GM21619 (cell line): ENCODE measurements around the gene CKMT2.

ENCODE experiments used
- ATAC-seq: cut with Tn5 transposase; IDR thresholded peaks from one replicate; pipeline ENCODE4 v1.9.1; 2021; ENCODE audit not compliant: unreplicated experiment

The CKMT2 gene

GRCh38 chr5:81233080-81233634 is at the start of gene CKMT2:
Gene CKMT2 (plus strand): TSS chr5:81233322. CDS start chr5:81251133, 17,811 bp downstream.
- no peak for ATAC-seq

DNA sequence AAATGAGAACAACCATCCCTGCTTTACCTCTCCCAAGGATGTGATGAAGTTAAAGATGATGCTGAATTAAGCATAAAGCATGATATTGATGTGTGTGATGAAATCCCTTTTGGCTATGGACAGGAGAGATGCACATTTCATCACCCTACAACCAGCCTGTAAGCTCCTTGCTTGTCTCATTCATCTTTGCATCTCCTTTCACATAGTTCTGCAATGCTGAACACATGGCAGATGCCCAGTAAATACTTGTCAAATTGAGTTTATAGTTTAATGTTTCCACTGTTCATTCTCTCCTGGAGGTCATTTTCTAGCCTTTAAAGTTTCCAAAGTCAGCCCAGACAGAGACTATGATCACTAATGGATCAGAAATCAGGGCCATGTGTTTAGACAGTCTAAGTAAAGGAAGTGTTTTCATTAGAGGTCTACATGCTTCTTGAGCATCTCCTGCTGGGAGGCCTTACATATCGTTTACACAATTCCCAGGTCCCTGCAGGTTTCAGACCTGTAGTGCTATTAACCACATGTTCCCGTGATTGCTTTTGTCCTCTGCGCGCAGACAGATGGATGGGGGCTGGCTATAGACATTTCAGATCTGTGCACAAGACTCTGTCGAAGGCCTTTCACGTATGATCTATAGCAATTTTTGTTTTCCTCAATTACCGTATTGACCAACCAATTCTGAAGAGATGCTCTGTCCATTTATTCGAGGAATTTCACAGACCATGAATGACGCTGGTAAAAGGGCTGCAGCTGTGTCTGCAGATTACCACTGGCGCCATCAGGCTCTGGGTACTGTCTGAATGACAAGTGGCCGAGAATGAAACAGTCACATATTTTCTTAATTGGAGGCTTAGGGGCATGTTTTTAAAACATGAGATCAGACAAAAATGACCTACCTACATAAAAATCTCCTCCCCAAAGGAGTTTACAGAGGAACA is 49.0 kb upstream of the CKMT2 start:
- ATAC-seq: no peak

GRCh38 chr5:81184749-81185110 is 48.4 kb upstream of the CKMT2 start:
- no peak for ATAC-seq

- no peak for ATAC-seq
Measured at GRCh38 chr5:81187885-81188284, 45.2 kb upstream of the CKMT2 start.

DNA sequence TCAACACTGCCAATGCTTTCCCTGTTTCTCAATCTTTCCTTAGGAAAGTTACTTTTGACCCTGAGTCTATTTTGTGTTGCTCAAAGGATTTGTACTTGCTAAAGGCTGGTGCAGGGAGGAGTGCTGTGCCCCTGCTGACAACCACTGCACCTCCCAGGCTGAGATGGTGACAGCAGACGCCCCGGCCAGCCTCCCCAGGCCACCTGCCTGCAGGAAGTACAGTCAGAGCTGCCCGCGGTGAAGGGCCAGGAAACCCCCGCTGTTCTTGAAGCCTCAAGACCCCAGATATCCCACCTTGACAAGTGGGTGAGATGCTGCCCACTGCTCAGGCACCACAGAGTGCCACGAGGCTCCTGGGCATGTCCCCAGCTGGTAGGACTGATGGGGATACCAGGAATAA is 44.2 kb upstream of the CKMT2 start:
- no peak for ATAC-seq

DNA sequence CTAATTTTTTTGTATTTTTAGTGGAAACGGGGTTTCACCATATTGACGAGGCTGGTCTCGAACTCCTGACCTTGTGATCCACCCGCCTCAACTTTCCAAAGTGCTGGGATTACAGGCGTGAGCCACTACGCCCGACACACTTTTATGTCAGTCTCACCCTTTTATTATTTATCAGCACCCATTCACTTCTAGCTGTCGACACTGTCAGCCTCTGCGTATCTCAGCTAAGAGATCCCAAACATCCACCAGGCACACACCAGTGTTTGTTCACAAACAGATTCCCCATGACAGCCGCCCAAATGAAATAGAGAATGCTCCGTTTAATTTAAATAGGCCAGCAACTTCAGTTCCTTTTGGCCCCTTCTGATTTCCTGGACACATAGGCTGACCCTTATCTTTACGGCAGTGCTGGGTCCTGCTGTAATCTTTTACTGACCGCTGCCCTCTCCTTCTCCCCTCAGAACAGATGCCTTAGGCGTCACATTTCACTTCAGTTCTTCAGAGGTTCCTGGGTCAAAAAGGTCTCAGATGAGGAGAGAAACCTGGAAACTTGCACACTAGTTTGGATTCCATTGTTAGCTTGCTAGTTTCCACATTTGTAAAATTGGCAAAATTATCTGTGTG is 43.1 kb upstream of the CKMT2 start:
- ATAC-seq: no peak

DNA sequence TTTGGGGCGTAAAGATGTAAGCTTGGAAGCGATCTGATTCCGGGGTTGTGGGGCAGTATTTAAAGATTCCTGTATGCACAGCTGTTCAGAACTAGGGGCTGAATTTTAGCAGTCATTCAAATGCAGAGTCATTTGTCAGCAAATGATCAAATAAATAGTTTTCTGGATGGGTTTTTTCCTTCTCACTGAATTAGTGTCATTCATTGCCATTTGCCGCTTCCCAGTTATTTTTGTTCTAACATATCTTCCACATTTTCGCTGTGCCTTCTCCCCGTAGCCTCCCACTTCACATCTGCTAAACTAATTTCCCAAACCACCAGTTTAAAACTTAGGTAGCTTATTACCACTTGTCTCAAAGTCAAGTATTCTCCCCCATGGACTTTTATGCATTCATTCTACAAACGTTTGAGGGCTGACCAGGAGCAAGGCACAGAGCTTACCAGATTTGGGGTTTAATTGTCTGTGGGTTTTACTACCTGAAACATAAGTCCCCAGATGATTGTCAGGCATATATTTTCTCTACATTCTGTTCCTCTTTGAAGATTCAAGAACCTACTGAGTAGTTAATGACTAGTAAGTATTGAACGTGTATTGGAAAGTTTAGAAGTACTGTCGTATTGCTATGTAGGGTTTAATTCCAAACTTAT is 41.3 kb upstream of the CKMT2 start:
- ATAC-seq: no peak

GRCh38 chr5:81192373-81192750 is 40.8 kb upstream of the CKMT2 start:
- ATAC-seq: no peak

DNA sequence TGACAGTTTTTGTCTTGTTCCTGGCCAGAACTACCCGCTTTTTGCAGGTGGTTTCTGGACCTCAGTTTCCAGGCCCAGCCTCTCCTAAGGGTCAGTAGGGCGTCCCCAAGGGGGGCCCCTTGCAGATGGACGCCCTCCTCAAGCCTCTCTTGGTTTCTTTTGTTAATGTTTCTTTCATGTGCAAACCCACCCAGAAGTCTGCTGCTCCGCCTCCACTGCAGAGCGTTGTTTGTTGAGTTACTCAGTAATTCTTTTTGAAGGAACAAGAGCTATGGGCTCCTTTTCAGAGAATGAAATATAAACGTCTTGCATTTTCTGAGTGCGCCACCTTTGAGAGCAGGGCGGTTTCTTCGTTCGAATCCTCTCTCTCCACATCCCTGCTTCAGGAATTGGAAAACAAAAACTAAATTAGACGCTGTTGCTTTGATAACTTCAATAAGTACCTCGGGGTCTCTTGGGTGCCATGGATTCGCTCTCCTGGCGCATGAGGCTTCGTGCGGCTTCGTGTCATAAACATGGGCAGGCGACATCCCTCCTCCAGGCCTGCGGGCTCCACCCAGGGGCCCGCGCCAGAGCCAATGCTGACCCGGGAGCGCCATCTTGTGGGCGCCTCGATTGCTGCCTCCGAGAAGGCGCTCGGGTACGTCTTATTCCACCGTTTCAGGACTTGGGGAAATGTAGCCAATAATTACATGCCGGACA is 38.3 kb upstream of the CKMT2 start:
- peak; percentile 95 for ATAC-seq

GRCh38 chr5:81195335-81195929 is 37.7 kb upstream of the CKMT2 start:
- no peak for ATAC-seq

DNA sequence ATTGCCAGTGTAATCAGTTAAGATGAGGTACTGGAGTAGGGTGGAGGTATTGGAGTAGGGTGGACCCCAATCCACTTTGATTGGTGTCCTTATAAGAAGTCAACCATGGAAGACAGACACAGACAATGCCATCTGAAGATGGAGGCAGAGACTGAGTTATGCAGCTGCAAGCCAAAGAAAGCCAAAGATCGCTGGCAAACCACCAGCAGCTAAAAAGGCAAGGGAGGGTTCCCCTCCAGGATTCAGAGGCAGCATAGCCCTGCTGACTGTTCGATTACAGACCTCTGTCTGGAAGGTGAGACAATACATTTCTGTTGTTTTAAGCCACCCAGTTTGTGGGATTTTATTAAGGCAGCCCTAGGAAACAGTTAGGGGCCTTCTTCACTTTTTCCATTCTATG is 30.5 kb upstream of the CKMT2 start:
- ATAC-seq: no peak

DNA sequence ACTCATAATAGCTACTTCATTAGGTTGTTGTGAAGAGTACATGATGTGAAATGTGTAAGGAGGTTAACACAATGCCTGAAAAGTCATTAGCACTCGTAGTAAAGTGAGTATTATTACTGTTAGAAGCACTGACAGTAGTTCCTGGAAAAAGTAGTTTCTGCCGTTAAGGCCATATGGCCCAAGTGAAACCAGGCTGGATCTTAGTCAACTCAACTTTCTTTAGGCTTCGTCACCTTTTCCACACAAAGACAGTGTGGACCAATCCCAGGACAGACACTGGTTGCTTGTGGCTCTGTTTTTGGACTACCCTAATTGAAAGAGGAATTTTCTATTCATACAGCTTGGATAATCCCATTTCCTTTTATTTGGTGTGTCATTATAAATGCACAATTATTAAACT is 29.4 kb upstream of the CKMT2 start:
- ATAC-seq: no peak

DNA sequence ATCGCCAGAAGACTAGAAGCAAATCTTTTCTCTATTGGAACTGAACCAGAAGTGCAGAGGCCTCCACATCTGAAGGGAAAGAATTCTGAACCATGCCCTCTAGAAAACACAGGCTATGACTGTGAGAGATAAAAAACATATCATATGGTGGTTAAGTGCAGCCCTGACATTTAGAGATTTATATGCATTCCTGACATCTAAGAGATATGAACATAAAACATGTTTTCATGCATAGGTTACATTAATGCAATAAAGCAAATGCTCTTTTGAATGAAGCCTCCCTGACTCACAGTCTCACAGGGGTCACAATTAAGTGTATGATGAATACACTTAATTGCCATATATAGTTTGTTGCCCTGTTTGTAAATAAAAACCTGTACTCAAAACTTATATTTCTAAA is 28.9 kb upstream of the CKMT2 start:
- ATAC-seq: no peak

DNA sequence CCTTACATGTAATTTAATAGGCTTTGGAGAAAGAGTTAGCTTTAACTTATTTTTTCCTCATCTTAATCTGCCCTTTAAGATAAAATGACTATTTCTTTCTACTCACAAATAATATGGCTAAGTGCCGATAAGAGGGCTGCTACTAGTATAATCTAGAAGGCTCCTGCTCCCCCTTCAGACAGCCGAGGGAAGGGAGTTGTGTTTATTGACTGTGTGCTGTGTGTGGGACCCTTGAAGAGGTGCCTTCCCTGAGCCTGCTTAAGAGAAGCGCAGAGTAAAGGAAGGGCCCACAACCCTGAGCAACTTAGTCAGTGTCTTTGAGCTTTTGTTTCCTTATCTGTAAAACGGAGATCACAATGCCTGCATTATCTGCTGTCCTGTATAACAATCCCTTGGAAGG is 28.1 kb upstream of the CKMT2 start:
- ATAC-seq: no peak

- no peak for ATAC-seq
Measured at GRCh38 chr5:81207009-81207408, 26.1 kb upstream of the CKMT2 start.

DNA sequence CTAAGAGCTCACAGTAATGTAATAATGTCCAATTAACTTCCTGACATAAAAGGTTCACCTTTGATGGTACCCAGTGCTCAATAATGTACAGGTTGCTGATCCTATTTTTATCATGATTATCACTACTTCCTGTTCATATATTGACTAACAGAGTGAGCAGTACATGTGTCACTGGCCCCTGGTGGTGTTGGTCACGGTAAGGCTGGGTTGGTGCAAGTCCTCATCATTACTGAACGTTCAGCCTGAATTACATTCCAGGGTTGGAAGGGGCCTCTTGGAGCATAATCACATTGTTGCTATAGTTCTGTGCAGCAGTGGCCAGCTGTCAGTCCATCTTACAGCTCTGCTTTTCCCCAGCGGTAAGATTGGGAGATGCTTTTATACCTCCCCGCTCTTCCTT is 24.2 kb upstream of the CKMT2 start:
- ATAC-seq: no peak

DNA sequence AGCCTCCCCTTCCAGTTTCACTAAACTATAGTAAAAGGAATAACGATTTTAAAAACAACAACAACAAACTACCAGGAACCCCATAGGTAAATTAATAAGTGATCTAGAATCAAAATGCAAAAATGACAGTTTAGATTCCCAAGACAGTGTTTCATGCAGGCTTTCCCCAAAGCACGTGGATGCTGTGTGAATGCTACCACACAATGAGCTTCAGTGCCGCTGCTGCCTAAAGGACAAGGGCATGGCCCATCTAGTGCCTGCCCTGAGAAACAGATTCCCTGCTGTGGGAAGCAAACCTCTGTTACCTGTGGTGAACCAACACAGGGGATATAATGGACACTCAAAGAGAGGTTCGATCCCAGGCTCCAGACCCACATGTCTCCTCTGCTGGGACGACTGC is 23.7 kb upstream of the CKMT2 start:
- ATAC-seq: no peak

DNA sequence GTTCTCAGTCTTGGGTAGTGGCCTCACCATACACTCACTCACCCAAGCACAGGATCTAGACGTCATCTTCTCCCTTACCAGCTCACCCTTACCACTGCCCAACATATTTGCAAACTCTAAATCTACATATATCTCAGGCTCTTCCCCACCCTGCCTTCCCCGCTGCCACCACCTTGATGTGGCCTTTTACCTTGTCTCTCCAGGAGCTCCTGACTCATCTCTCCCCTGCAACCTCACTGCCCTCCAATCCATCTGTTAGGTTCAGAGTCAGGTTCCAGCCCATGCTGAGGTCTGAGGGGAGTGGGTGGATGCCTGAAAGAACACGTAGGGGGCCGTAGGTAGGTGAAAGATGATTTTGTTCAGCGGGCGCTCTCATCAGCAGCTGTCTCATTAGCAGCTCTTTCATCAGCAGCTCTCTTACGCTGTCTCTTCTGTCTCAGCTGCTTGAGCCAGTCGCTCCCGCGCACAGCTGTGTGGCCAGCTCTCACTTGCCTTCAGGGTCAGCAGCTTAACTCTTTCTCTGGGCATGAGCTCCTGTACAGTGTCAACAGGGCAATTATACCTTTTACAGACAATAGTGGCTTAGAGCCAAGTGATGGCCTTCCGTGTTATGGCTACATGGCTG is 23.1 kb upstream of the CKMT2 start:
- ATAC-seq: no peak

- peak; percentile 58 for ATAC-seq
Measured at GRCh38 chr5:81212211-81212751, 20.8 kb upstream of the CKMT2 start.

- ATAC-seq: no peak
Measured at GRCh38 chr5:81213070-81213469, 20.1 kb upstream of the CKMT2 start.
